Panc1 (cell line): Measurements from ENCODE around the gene CIPC. TPM values are rescaled to one million over a fixed set of nuclear protein-coding genes. Genes with fewer than 3 reads are reported as not detected.

Source experiments
- ATAC-seq: fragments of 200-7000 bp; cut with Tn5 transposase; 2 replicates; pipeline ENCODE4 v1.9.1; 2020; ENCODE audit warnings: mild to moderate bottlenecking, moderate library complexity
- BruUV-seq: library from RNA; stranded (reverse); fragments of 400-500 nt; replicated peaks from 2 replicates; lab custom pipeline; 2021; lab: Mats Ljungman, UMichigan
- CTCF ChIA-PET: fragments of 300-600 bp; sonication (Branson Sonifier 250); formaldehyde crosslinking; loops from one replicate; lab custom pipeline; 2022; ENCODE audit warnings: antibody characterized with exemption; lab: Charles Lee
- POLR2A ChIA-PET: fragments of 300-600 bp; sonication (Branson Sonifier 250); formaldehyde crosslinking; loops from one replicate; lab custom pipeline; 2022; ENCODE audit warnings: antibody characterized with exemption; lab: Charles Lee
- DNase-seq: peaks from one replicate; pipeline ENCODE4 v3.0.0-alpha.2; 2010; ENCODE audit warnings: low read depth, low spot score
- H3K27ac ChIP-seq: 2 replicates; pipeline ENCODE4 v1.5.1; 2011; ENCODE audit warnings: mild to moderate bottlenecking, low read length, inconsistent platforms
- H3K27me3 ChIP-seq: fragments of 200-500 bp; sonication (Bioruptor generic); 2 replicates; pipeline ENCODE4 v1.6.0; 2014; ENCODE audit warnings: low read length, inconsistent platforms; ENCODE audit not compliant: control insufficient read depth, insufficient read depth
- H3K36me3 ChIP-seq: fragments of 200-500 bp; sonication (Bioruptor generic); 2 replicates; pipeline ENCODE4 v1.5.1; 2014; ENCODE audit warnings: inconsistent platforms, mild to moderate bottlenecking, low read length, moderate library complexity; ENCODE audit not compliant: control insufficient read depth, insufficient read depth
- H3K4me1 ChIP-seq: 2 replicates; pipeline ENCODE4 v1.5.1; 2011; ENCODE audit warnings: inconsistent platforms, mild to moderate bottlenecking, low read length, moderate library complexity; ENCODE audit not compliant: control insufficient read depth, insufficient read depth
- H3K4me3 ChIP-seq, 2 experiments: 2 replicates each; pipeline ENCODE4 v1.5.1; 2011 to 2012; ENCODE audit warnings: low read depth in 2 of 2, low read length in 2 of 2, mild to moderate bottlenecking in 2 of 2, inconsistent platforms in 1 of 2, moderate library complexity in 1 of 2
- H3K9me3 ChIP-seq: fragments of 200-500 bp; sonication (Bioruptor generic); 2 replicates; pipeline ENCODE4 v1.5.1; 2014; ENCODE audit warnings: low read depth, mild to moderate bottlenecking, inconsistent platforms, low read length, moderate library complexity; ENCODE audit not compliant: control insufficient read depth, insufficient read depth
- POLR2AphosphoS5 ChIP-seq: IDR thresholded peaks from 2 replicates; pipeline ENCODE4 v1.6.1; 2012; ENCODE audit warnings: mild to moderate bottlenecking, low read depth, low read length, moderate library complexity
- SIN3A ChIP-seq: IDR thresholded peaks from 2 replicates; pipeline ENCODE4 v1.6.1; 2012; ENCODE audit warnings: low read depth, mild to moderate bottlenecking, low read length, moderate library complexity, borderline replicate concordance; ENCODE audit not compliant: insufficient read depth
- TCF7L2 ChIP-seq: IDR thresholded peaks from 2 replicates; pipeline ENCODE4 v1.6.1; 2011; ENCODE audit warnings: mild to moderate bottlenecking, low read depth, low read length, inconsistent platforms
- in situ Hi-C: cut with HindIII; loops from 2 replicates; pipeline ENCODE4 v1.10.0; 2016; ENCODE audit warnings: low sequenced_read_pairs, low pct_unique_long_range_greater_than_20kb
- intact Hi-C: fragments of 100-400 bp; cut with micrococcal nuclease; formaldehyde crosslinking; loops from one replicate; pipeline ENCODE4 v1.10.0; 2022; ENCODE audit not compliant: unreplicated experiment
- total RNA-seq: library from RNA; stranded (reverse); gene quantifications from one replicate; pipeline ENCODE4 v1.2.1, GENCODE V29; 2021; ENCODE audit not compliant: unreplicated experiment
- TF ChIP-seq, protein P1 (sequence below): fragments of 450-650 bp; IDR thresholded peaks from 2 replicates; pipeline ENCODE4 v1.5.1; 2017; ENCODE audit warnings: mild to moderate bottlenecking
- TF ChIP-seq, protein P2 (sequence below), 2 experiments: IDR thresholded peaks; 2 replicates each; pipeline ENCODE4 v1.6.1; 2011 to 2012; ENCODE audit warnings: low read depth in 2 of 2, control low read depth in 1 of 2, low read length in 1 of 2, mild to moderate bottlenecking in 1 of 2, moderate library complexity in 1 of 2; ENCODE audit not compliant: insufficient read depth in 1 of 2

Gene CIPC
- total RNA-seq, 1 experiment from 2014 or later, result 20.3 TPM

DNA sequence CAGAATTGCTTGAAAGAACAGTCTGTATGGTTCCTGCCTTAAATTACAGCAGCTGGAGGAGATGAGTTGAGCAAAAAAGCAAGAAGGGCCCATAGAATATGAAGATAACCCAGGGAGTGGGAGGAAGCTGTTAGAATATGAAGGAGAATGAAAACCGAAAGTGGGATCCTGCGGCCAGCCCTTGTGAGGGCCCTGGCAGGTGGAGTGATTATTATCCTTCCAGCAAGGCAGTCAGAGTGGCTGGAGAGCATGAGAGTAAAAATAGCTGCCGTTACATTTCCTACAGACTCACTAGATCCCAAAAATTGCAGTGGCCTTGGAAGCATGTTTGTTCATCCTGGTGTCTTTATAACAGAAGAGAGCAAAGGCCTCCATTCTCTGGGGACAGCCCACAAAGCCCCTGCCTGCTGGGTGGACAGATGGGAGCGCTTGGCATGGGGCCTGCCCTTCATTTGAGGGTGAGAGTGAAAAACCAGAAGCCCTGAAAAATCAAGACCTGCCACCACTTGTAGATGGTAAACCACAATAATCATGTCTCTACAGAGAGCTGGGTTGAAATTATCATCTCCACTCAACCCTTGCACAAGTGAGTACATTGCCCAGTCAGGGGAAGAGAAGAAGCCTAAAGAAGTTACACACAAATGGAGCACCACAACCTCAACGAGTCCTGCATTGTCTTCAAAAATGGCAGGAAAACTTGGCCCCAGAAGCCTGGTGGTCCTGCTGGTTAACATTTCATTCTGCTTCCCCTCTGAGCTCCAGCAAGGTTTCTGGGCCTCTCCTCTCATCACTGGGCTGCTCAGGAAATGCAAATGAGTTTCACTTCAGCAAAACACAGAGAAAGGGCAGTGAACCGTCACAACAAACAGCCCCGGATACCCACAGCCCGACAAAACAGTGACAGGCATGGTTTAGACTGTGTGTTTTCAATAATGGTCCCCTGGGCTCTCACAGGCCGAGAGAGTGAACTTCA, 23.0 kb downstream of the CIPC start:
- H3K4me3 ChIP-seq, result no peak overlapping the region
- TF ChIP-seq SIN3A (no peak), POLR2AphosphoS5 (no peak), TCF7L2 (no peak)
- TF ChIP-seq, protein P1, sequence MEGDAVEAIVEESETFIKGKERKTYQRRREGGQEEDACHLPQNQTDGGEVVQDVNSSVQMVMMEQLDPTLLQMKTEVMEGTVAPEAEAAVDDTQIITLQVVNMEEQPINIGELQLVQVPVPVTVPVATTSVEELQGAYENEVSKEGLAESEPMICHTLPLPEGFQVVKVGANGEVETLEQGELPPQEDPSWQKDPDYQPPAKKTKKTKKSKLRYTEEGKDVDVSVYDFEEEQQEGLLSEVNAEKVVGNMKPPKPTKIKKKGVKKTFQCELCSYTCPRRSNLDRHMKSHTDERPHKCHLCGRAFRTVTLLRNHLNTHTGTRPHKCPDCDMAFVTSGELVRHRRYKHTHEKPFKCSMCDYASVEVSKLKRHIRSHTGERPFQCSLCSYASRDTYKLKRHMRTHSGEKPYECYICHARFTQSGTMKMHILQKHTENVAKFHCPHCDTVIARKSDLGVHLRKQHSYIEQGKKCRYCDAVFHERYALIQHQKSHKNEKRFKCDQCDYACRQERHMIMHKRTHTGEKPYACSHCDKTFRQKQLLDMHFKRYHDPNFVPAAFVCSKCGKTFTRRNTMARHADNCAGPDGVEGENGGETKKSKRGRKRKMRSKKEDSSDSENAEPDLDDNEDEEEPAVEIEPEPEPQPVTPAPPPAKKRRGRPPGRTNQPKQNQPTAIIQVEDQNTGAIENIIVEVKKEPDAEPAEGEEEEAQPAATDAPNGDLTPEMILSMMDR, result no peak
- TF ChIP-seq, protein P2, sequence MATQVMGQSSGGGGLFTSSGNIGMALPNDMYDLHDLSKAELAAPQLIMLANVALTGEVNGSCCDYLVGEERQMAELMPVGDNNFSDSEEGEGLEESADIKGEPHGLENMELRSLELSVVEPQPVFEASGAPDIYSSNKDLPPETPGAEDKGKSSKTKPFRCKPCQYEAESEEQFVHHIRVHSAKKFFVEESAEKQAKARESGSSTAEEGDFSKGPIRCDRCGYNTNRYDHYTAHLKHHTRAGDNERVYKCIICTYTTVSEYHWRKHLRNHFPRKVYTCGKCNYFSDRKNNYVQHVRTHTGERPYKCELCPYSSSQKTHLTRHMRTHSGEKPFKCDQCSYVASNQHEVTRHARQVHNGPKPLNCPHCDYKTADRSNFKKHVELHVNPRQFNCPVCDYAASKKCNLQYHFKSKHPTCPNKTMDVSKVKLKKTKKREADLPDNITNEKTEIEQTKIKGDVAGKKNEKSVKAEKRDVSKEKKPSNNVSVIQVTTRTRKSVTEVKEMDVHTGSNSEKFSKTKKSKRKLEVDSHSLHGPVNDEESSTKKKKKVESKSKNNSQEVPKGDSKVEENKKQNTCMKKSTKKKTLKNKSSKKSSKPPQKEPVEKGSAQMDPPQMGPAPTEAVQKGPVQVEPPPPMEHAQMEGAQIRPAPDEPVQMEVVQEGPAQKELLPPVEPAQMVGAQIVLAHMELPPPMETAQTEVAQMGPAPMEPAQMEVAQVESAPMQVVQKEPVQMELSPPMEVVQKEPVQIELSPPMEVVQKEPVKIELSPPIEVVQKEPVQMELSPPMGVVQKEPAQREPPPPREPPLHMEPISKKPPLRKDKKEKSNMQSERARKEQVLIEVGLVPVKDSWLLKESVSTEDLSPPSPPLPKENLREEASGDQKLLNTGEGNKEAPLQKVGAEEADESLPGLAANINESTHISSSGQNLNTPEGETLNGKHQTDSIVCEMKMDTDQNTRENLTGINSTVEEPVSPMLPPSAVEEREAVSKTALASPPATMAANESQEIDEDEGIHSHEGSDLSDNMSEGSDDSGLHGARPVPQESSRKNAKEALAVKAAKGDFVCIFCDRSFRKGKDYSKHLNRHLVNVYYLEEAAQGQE (IDR thresholded peaks at IDR 0.05; ENCODE audit: insufficient read depth in 1 of 2, low read depth in 2 of 2, low read length in 1 of 2), result no peak
- no peaks in the 10 kb centered on the region for H3K4me1 ChIP-seq
- no peaks in the 10 kb centered on the region for H3K9me3 ChIP-seq
- ATAC-seq, result no peak
- intact Hi-C loops (no loop called here), in situ Hi-C loops (no loop called here)
- no TSS peak for BruUV-seq
- H3K36me3 ChIP-seq, result no peaks in the 10 kb centered on the region
- no peak for DNase-seq
- no peaks in the 10 kb centered on the region; the same call in 1 of the 2 replicates for H3K27me3 ChIP-seq
- ChIA-PET CTCF (no interaction called here), POLR2A (no interaction called here)
- H3K27ac ChIP-seq, result no peak overlapping the region

DNA sequence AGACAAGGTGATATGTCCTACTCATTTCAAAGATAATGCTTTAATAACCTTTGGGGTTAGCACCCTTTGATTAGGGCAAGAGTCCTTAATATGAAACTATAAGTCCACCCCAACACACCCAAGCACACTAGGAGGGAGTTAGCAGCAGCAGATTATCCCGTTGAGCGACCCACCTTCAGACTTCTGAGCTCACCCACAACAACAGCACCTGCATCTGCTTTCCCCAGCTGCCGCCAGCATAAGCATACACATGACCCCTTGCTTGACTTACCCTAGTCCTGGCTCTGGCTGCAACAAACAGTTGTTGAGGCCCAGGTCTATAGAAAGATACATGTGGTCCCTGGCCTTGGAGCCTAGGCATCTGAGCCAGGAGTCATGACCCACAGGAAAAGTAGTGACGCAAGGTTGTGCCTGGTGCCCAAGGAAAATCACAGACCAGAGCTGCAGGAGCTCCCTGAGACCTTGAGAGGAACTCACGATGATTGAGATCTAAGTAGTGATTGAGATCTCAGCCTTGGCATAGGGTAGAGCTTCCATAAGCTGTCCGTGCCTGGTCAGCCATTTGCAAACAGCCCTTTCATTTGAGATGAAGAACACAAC, 24.6 kb downstream of the CIPC start:
- Histone ChIP-seq H3K9me3 (no peaks in the 10 kb centered on the region), H3K27me3 (no peaks in the 10 kb centered on the region; the same call in 1 of the 2 replicates), H3K36me3 (no peaks in the 10 kb centered on the region), H3K4me1 (no peaks in the 10 kb centered on the region), H3K27ac (no peak overlapping the region), H3K4me3 (no peak overlapping the region)
- DNase-seq, result no peak
- ChIA-PET POLR2A (no interaction called here), CTCF (no interaction called here)
- no TSS peak for BruUV-seq
- no peak for ATAC-seq
- intact Hi-C loops, result no loop called here
- TF ChIP-seq, protein P2 (IDR thresholded peaks at IDR 0.05; ENCODE audit: insufficient read depth in 1 of 2, low read depth in 2 of 2, low read length in 1 of 2), result no peak
- TF ChIP-seq SIN3A, result no peak
- in situ Hi-C loops, result no loop called here
